ENCODE data around the gene CES3.

- TF ChIP-seq, protein P1, sequence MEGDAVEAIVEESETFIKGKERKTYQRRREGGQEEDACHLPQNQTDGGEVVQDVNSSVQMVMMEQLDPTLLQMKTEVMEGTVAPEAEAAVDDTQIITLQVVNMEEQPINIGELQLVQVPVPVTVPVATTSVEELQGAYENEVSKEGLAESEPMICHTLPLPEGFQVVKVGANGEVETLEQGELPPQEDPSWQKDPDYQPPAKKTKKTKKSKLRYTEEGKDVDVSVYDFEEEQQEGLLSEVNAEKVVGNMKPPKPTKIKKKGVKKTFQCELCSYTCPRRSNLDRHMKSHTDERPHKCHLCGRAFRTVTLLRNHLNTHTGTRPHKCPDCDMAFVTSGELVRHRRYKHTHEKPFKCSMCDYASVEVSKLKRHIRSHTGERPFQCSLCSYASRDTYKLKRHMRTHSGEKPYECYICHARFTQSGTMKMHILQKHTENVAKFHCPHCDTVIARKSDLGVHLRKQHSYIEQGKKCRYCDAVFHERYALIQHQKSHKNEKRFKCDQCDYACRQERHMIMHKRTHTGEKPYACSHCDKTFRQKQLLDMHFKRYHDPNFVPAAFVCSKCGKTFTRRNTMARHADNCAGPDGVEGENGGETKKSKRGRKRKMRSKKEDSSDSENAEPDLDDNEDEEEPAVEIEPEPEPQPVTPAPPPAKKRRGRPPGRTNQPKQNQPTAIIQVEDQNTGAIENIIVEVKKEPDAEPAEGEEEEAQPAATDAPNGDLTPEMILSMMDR (IDR thresholded peaks at IDR 0.05), result no peak
- no peak for TF ChIP-seq POLR2A (IDR thresholded peaks at IDR 0.05)
- no peak for TF ChIP-seq EP300 (IDR thresholded peaks at IDR 0.05)
Measured at GRCh38 chr16:67016681-67017420, 55.8 kb downstream of the CES3 start.
